ENCODE data around the gene PVR.

GRCh38 chr19:44623080-44623479 lies 20.6 kb upstream of the PVR start:
- TF ChIP-seq CHCHD3 (CRISPR knock-in tag; IDR thresholded peaks at IDR 0.05) (no peak), MLLT1 (IDR thresholded peaks at IDR 0.05) (no peak), CTCF (IDR thresholded peaks at IDR 0.05 in 2 of 3, conservative IDR thresholded peaks at IDR 0.05 in 1 of 3; ENCODE audit: insufficient read depth in 2 of 3, low read depth in 1 of 3, low read length in 3 of 3) (no peak)
